Measurements from ENCODE around the gene CCDC91.

Gene CCDC91

GRCh38 chr12:28253161-28253641 lies 62.9 kb downstream of the CCDC91 start:
- POLR2A ChIA-PET: no interaction called here

GRCh38 chr12:28257411-28257810 lies 67.2 kb downstream of the CCDC91 start:
- POLR2A ChIA-PET: no interaction called here
- CTCF ChIA-PET: interaction anchor here (0.6 kb wide), 1 partner anchor 774 kb away, joined by 6 read pairs; no protein-coding TSS in a partner anchor

More at GRCh38 chr12:28253161-28253641, 62.9 kb downstream of the CCDC91 start:
- TF ChIP-seq, protein P1, sequence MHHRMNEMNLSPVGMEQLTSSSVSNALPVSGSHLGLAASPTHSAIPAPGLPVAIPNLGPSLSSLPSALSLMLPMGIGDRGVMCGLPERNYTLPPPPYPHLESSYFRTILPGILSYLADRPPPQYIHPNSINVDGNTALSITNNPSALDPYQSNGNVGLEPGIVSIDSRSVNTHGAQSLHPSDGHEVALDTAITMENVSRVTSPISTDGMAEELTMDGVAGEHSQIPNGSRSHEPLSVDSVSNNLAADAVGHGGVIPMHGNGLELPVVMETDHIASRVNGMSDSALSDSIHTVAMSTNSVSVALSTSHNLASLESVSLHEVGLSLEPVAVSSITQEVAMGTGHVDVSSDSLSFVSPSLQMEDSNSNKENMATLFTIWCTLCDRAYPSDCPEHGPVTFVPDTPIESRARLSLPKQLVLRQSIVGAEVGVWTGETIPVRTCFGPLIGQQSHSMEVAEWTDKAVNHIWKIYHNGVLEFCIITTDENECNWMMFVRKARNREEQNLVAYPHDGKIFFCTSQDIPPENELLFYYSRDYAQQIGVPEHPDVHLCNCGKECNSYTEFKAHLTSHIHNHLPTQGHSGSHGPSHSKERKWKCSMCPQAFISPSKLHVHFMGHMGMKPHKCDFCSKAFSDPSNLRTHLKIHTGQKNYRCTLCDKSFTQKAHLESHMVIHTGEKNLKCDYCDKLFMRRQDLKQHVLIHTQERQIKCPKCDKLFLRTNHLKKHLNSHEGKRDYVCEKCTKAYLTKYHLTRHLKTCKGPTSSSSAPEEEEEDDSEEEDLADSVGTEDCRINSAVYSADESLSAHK (tag by site-specific recombination; IDR thresholded peaks at IDR 0.05): no peak
- TF ChIP-seq ZNF624 (tag by site-specific recombination; IDR thresholded peaks at IDR 0.05): no peak
- TF ChIP-seq ZFP41 (tag by site-specific recombination; IDR thresholded peaks at IDR 0.05; ENCODE audit: borderline replicate concordance): no peak
- no peak for TF ChIP-seq ZNF529 (tag by site-specific recombination; IDR thresholded peaks at IDR 0.05; ENCODE audit: insufficient replicate concordance)
- TF ChIP-seq GFI1B (tag by site-specific recombination; IDR thresholded peaks at IDR 0.05): no peak
- TF ChIP-seq ZSCAN23 (tag by site-specific recombination; IDR thresholded peaks at IDR 0.05): no peak
- no peak for TF ChIP-seq ZNF707 (tag by site-specific recombination; IDR thresholded peaks at IDR 0.05)
- TF ChIP-seq, protein P2, sequence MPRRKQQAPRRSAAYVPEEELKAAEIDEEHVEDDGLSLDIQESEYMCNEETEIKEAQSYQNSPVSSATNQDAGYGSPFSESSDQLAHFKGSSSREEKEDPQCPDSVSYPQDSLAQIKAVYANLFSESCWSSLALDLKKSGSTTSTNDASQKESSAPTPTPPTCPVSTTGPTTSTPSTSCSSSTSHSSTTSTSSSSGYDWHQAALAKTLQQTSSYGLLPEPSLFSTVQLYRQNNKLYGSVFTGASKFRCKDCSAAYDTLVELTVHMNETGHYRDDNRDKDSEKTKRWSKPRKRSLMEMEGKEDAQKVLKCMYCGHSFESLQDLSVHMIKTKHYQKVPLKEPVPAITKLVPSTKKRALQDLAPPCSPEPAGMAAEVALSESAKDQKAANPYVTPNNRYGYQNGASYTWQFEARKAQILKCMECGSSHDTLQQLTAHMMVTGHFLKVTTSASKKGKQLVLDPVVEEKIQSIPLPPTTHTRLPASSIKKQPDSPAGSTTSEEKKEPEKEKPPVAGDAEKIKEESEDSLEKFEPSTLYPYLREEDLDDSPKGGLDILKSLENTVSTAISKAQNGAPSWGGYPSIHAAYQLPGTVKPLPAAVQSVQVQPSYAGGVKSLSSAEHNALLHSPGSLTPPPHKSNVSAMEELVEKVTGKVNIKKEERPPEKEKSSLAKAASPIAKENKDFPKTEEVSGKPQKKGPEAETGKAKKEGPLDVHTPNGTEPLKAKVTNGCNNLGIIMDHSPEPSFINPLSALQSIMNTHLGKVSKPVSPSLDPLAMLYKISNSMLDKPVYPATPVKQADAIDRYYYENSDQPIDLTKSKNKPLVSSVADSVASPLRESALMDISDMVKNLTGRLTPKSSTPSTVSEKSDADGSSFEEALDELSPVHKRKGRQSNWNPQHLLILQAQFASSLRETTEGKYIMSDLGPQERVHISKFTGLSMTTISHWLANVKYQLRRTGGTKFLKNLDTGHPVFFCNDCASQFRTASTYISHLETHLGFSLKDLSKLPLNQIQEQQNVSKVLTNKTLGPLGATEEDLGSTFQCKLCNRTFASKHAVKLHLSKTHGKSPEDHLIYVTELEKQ (tag by site-specific recombination; IDR thresholded peaks at IDR 0.05; ENCODE audit: borderline replicate concordance): no peak
- TF ChIP-seq REPIN1 (tag by site-specific recombination; IDR thresholded peaks at IDR 0.05; ENCODE audit: low read depth): no peak
- TF ChIP-seq ZNF600 (tag by site-specific recombination; IDR thresholded peaks at IDR 0.05): no peak
- TF ChIP-seq, protein P3, sequence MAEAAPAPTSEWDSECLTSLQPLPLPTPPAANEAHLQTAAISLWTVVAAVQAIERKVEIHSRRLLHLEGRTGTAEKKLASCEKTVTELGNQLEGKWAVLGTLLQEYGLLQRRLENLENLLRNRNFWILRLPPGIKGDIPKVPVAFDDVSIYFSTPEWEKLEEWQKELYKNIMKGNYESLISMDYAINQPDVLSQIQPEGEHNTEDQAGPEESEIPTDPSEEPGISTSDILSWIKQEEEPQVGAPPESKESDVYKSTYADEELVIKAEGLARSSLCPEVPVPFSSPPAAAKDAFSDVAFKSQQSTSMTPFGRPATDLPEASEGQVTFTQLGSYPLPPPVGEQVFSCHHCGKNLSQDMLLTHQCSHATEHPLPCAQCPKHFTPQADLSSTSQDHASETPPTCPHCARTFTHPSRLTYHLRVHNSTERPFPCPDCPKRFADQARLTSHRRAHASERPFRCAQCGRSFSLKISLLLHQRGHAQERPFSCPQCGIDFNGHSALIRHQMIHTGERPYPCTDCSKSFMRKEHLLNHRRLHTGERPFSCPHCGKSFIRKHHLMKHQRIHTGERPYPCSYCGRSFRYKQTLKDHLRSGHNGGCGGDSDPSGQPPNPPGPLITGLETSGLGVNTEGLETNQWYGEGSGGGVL (tag by site-specific recombination; IDR thresholded peaks at IDR 0.05): no peak
- Histone ChIP-seq H3K4me1 (ENCODE audit: control insufficient read depth, insufficient read depth, low read length) (peaks cover 2% of the 10 kb centered on the region; the same call in 1 of the 2 replicates), H3K27ac (ENCODE audit: extremely low read depth, low read depth, low read length) (no peak overlapping the region), H3K36me3 (ENCODE audit: control insufficient read depth in 2 of 2, insufficient read depth in 1 of 2, low read length in 2 of 2) (no peaks in the 10 kb centered on the region), H3K9me3 (ENCODE audit: control insufficient read depth, insufficient read depth, low read depth, low read length) (no peaks in the 10 kb centered on the region), H3K4me3 (ENCODE audit: low read depth, low read length) (no peak overlapping the region)
- CTCF ChIA-PET: interaction anchor here (0.6 kb wide), 1 partner anchor 107 kb away, joined by 4 read pairs; no protein-coding TSS in a partner anchor

More at GRCh38 chr12:28257411-28257810, 67.2 kb downstream of the CCDC91 start:
- no peak for TF ChIP-seq ZNF174 (tag by site-specific recombination; IDR thresholded peaks at IDR 0.05)
- no peak for TF ChIP-seq SCRT1 (tag by site-specific recombination; IDR thresholded peaks at IDR 0.05; ENCODE audit: borderline replicate concordance)
- TF ChIP-seq ZNF660 (tag by site-specific recombination; IDR thresholded peaks at IDR 0.05): no peak
- no peak for TF ChIP-seq ZNF266 (tag by site-specific recombination; IDR thresholded peaks at IDR 0.05; ENCODE audit: low read depth)
- TF ChIP-seq MEIS1 (CRISPR knock-in tag; IDR thresholded peaks at IDR 0.05; ENCODE audit: borderline replicate concordance): no peak
- TF ChIP-seq PRDM1 (tag by site-specific recombination; IDR thresholded peaks at IDR 0.05): no peak
- no peak for TF ChIP-seq ZNF707 (tag by site-specific recombination; IDR thresholded peaks at IDR 0.05)
- TF ChIP-seq ZNF324 (tag by site-specific recombination; IDR thresholded peaks at IDR 0.05): no peak
- TF ChIP-seq KLF7 (tag by site-specific recombination; IDR thresholded peaks at IDR 0.05; ENCODE audit: borderline replicate concordance): no peak
- TF ChIP-seq ZNF830 (tag by site-specific recombination; IDR thresholded peaks at IDR 0.05; ENCODE audit: low read depth): no peak
- TF ChIP-seq ZNF155 (tag by site-specific recombination; IDR thresholded peaks at IDR 0.05): no peak
- TF ChIP-seq, protein P4, sequence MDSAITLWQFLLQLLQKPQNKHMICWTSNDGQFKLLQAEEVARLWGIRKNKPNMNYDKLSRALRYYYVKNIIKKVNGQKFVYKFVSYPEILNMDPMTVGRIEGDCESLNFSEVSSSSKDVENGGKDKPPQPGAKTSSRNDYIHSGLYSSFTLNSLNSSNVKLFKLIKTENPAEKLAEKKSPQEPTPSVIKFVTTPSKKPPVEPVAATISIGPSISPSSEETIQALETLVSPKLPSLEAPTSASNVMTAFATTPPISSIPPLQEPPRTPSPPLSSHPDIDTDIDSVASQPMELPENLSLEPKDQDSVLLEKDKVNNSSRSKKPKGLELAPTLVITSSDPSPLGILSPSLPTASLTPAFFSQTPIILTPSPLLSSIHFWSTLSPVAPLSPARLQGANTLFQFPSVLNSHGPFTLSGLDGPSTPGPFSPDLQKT (IDR thresholded peaks at IDR 0.05; ENCODE audit: borderline replicate concordance, low read depth, low read length): no peak
- no peak for TF ChIP-seq ZNF202 (tag by site-specific recombination; IDR thresholded peaks at IDR 0.05; ENCODE audit: borderline replicate concordance)
- TF ChIP-seq ZNF645 (tag by site-specific recombination; IDR thresholded peaks at IDR 0.05): no peak
- no peak for TF ChIP-seq ZNF302 (tag by site-specific recombination; IDR thresholded peaks at IDR 0.05; ENCODE audit: low read depth)
- no peak for TF ChIP-seq ZBTB21 (tag by site-specific recombination; IDR thresholded peaks at IDR 0.05)
- no peaks in the 10 kb centered on the region for H3K9me3 ChIP-seq (ENCODE audit: control insufficient read depth, insufficient read depth, low read depth, low read length)
- H3K4me1 ChIP-seq (ENCODE audit: control insufficient read depth, insufficient read depth, low read length): no peaks in the 10 kb centered on the region
- H3K4me3 ChIP-seq (ENCODE audit: low read depth, low read length): no peak overlapping the region
- H3K36me3 ChIP-seq (ENCODE audit: control insufficient read depth in 2 of 2, insufficient read depth in 1 of 2, low read length in 2 of 2): no peaks in the 10 kb centered on the region; a peak in 1 of 3 replicates
- H3K27ac ChIP-seq (ENCODE audit: extremely low read depth, low read depth, low read length): no peak overlapping the region

Data from HEK293 (cell line).